Stimulated activated naive CD4-positive, alpha-beta T cell (primary cell): ENCODE measurements around the gene CD79A.

Experiments used
- DNase-seq, 6 experiments: peaks; one replicate each; lab custom pipeline; 2025; lab: John Stamatoyannopoulos, UW

CD79A gene

DNA sequence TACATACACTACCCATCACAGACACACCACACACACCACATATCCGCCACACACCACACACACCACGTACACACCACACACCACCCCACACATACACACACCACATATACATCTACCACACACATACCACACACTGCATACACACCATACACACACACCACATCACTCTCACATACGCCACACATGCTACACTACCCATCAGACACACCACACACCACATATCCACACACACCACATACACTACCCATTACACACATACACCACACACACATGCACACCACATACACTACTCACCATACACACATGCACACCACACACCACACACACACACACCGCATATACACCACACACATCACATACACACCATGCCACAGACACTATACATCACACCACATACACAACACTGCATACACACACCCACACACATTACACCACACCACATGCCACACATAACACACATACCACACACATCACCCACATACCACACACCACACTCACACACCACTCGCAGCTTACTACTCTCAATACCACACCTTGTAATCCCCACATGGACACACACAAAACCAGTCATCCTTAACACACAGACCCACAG lies 41.7 kb downstream of the CD79A start:
- no peak for DNase-seq

DNA sequence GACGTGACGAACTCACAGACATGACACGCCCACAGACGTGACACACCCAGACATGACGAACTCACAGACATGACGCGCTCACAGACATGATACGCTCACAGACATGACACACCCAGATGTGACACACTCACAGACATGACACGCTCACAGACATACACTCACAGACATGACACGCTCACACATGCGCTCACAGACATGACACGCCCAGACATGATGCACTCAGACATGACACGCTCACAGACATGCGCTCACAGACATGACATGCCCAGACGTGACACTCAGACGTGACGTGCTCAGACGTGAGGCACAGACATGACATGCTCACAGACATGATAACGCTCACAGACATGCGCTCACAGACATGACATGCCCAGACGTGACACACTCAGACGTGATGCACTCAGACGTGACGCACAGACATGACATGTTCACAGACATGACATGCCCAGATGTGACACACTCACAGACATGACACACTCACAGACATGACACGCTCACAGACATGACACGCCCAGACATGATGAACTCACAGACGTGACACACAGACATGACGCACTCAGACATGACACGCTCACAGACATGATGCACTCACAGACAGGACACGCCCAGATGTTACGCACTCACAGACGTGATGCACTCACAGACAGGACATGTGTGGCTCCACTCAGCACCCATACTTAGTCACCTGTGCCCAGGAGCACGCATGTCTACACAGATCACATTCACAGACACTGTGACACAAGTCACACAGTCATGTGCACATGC lies 43.1 kb downstream of the CD79A start:
- DNase-seq: no peak

DNA sequence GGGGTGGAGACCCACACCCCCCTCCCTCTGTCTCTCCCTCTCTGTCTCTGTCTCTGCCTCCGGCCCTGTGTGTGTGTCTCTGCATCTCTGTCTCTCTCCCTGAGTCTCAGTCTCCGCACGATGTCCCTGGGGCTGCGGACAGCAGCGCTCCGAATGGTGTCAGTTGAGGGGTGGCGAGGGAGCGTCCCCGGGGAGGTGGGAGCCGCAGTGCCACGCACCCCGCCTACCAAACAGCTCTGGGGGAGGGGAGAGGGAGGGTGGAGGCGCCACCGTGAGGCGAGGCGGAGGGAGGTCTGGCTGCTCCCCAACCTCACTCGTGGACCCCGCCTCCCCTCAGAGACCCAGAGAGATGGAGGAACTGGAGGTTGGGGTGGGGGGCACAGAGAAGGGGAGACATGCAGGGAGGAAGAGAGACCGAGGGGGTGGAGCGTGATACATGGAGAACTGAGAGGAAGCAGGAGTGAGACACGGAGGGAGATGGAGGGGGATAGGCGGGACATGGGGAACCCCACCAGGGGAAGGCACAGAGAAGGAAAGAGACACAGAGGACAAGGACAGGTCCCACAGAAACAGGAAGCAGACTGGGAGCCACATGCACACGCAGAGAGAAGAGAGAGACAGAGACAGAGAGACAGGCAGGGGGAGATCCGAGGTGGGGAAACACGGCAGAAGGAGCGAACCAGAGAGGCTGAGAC lies 44.0 kb downstream of the CD79A start:
- no peak for DNase-seq

DNA sequence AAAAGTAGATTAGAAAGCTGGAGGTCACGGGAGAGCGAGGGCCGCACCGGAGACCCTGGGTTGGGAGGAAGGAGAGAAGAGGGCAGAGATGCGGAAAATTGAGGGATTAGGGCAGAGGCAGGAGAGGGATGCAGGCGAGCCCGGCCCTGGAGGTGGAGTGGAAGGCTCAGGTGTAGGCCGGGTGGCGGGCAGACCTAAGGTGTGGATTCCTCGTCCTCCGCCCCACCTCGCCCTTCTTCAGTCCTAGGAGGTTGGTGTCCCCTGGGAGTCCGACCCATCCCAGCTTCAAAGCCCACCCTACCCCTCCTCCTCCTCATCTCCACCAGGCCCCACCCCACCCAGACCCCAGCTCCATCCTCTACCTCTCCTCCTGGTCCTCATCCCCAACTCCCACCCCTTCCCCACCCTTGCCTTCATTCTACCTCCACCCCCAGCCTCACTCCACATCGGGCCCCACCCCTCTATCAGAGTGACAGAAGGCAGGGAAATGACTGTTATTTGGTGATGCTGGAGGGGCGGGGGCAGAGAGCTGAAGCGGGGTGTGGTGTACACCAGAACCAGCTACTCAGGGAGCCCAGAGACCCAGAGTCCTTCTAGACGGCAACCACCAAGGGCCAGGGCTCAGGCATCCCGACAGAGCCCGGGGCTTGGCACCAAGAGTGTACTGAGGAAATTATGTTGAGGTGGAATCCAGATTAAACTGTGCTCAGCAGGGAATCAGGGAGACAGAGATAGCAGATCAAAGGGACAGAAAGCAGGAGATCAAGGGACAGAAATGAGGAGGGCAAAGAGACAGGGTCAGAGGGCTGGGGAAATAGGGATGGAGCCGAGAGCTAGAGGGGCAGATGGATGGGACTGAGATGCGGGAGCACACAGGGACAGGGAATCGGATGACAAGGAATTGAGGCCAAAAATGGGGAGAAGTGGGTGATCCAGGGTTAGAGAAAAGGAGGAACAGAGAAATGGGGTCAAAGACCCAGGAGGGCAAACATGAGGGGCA lies 44.8 kb downstream of the CD79A start:
- DNase-seq: no peak

DNA sequence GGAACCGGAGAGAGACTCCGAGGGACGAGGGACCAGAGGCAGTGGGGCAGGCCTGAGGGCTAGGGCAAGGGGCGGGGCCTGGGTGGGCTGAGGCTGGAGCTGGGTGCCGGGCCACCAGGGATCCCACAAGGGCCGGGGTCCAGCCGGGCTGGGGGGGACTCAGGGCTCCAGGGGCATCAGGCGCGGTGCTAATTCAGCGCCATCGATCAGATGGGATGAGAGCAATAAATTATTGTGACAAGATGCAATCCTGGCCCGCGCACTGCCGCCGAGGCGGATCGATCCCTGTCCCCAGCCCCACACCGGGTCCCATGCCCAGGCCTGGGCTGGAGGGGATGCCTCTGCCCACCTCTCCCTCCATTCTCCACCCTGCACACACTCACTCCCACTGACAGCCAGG lies 45.5 kb downstream of the CD79A start:
- no peak for DNase-seq

DNA sequence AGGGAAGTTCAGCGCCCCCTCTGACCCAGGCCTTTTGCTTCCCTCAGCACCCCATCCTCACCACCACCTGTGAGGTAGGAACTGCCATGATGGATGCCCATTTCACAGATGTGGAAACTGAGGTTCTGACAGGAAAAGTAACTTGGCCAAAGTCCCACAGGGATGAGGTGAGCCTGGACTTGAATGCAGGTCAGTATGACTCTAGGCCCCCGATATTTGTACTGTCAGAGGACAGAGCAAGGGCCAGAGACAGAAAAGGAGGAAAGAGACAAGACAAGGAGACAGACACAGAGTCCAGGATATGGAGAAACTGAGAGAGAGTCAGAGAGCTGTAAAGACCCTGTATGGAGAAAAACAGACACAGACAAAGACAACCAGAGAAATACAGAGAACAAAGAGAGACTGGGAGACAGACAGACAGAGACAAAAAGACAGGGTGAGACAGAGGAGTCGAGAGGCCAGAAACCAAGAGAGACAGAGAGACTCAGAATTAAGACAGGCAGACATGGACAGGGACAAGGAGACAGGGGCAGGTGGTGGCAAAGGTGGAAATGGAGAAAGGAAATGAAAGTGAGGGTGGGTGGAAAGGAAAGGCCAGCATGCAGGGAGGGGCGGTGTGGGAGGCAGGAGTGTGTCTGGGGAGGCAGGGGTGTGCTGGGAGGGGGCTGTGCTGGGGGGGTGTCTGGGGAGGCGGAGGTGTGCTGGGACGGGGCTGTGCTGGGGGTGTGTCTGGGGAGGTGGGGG lies 46.1 kb downstream of the CD79A start:
- DNase-seq: no peak

DNA sequence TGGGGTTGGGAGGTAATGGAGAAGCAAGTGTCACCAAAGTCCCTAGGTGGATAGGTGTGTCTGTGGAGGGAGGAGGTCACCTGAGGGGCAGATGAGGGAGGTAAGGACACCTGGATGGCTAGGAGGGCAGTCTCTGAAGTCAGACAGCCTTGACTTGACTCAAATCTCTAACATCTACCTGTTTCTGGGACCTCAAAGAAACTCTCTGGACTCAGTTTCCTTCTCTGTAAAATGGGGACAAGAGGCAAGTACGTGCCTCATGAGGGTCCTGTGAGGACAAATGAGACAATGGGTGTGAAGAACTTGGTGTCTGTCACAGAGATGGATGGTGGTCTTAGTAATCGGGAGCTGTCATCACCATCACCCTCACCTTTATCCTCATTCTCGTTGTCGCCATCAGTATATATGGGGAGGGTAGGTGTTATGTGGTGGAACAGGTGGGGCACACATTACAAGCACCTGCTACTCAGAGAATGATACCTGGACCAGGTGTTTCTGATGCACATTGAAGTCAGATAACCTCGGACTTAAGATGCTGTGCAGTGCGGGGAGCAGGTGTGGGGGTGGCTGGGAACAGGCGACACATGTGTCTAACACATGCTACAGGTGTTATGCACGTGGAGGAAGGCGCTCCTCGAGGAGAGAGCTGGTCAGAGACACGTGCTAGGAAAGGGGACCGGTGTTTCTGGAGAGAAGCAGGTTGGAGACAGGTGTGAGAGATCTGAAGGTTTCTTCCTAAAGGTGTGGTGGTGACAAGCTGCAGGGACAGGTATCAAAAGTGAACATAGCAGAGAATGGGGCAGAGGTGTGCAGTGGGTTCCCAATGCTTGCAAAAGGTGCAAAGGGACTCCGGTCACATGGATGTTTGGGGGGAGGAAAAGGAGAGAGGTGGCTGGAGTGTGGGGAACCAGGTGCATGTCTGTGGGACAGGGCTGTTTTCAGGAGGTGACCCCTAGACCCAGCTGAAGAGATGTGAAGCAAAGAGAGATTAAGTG lies 47.4 kb downstream of the CD79A start:
- DNase-seq: no peak

DNA sequence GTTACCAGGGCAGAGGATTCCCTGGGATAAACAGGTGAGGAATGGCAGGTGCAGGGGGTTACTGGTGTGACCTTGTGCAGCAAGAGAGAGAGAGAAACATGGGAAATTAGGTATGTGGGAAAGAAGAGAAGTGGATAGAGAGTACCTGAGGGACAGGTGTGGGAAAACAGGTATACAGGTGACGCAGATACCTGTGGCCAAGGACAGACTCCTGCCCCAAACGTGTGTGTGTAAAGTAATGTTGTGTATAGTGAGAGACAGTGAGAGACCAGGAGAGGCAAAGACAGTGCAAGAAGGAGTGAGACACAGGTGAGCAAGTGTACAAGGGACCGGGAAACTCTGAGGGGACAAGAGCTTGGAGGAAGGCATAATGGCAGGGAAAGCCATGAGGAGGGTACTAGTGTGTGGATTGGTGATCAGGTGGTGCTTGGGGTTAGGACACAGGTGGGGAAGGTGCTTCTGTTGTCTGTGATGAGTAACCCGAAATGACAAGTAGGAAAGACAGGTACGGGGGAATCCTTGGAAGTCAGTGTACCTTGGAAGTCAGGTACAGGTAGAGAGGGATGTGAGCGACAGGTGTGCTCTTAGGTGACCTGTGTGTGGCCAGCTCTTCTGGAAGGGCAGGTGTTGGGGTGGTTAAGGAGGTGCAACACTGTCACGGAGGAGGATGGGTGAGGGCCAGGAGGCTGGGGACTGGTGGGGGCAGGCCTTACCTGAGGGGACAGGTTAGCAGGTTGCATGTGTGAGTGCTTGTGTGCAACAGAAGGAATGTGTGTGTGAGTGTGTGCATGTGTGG lies 48.3 kb downstream of the CD79A start:
- DNase-seq: no peak

DNA sequence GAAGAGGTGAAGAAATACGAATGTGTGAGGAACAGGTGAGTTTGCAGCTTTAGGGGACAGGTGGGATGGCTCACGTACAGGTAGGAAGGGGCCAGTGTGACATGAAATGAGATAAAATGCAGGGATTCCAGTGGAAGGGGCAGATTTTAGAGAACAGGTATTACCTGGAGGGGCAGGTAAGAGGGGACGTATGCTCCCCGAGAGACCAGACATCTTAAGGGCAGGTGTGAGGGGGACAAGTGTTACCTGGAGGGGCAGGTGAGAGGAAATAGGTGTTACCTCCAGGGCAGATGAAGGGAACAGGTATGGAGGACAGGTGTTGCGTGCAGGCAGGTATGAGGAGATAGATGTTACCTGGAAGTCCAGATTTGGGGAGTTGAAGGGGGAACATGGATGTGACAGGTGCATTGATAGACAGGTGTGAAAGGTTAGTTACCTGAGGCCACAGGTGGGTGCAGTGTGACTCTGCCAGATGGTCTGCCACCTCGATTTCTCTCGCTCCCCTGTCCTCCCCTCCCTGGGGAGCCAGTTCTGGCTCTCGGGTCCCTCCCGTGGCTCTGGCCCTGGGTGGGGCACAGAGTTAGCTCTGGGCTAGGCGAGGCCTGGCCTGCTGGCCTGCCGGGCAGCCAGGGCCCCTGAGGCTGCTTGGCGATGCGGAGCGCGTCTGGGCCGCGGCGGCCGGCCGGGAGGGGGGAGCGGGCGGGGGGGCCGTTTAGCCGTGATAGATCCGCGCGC lies 49.1 kb downstream of the CD79A start:
- no peak for DNase-seq

DNA sequence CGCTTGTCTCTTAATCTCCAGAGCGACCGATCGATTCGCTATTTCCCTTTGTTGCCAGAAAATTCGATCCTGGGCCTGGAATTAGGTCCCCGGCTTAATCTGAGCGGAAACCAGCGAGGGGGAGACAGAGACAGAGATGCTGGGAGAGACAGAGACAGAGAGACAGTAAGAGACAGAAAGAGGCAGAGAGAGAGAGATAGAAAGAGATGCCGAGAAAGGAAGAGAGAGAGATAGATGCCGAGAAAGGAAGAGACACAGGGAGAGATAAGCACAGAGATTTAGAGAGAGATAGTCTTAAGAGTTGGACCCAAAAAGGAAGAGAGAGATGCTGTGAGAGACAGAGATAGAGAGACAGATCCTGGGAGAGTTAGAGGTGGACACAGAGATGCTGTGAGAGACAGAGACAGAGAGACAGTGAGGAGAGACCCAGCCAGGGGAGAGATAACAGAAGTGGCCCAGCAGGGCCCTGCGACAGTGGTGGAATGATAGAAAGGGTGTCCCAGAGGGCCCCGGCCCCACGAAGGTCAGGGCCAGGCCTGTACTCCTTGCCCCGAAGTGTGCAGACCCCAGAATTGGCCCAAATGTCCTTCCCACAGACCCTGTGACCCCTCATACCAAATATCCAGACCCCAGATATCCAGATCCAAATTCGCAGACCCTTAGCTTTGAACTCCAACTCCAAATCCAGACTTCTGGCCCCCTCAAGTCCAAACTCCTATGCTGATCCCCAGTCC lies 49.9 kb downstream of the CD79A start:
- no peak for DNase-seq

DNA sequence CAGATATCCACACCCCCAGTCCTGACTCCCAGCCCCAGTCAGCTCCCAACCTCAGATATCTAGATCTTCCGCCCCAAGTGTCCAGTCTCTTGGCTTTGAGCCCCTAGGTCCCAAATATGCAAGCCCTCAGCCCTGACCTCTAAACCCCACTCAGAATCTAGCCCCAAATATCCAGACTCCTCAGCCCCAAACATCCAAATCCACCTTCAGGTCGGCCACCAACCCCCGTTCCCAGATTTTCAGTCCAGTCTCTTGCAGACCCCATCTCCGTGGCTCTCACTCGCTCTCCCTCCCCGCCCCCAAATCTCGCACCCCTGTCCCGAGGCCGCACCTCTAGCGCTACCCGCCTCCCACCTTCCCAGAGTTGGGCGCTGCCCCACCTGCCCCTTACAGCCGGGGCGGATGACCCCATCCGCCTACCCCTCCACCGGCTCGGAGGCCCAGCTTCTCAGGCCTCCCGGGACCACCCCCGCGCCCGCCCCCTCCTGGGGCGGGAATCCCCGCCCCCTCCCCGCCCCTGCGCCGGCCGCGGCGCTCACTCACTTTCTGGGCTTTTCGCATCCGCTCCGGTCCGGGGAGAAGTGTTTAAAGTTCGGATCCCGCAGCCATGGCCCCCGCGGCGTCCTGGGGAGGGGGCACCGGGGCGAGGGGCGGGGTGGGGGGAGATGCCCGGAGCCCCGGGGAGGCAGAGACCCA lies 50.6 kb downstream of the CD79A start:
- DNase-seq: peak in 4 of 6 experiments; percentile 19 to 40 (median 35)

DNA sequence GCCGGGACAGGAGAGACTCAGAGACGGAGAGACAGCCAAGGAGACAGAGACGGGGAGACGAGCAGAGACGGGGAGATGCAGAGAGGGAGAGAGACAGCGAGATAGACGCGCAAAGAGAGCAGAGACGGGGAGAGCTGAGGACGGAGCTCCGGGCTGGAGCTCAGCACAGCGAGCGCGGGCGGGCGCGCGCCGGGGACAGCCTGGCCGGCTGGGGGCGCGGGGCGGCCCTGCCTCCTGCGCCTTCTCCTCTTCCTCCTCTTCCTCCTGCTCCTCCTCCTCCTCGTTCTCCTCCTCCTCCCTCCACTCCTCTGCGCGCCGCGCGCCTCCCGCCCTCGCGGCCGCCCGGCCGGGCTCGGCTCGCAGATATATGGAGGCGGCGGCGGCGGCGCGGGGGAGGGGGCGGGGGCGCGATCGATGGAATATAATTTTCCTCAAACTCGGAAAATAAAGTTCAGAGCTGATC lies 51.2 kb downstream of the CD79A start, which contains the start of gene ERFL:
TSS of gene ERFL (minus strand) at position 229 of the 463 bp plus-strand sequence. CDS start 15,530 bp downstream, outside the sequence.
- DNase-seq: peak in 4 of 6 experiments; percentile 35 to 49 (median 40)

DNA sequence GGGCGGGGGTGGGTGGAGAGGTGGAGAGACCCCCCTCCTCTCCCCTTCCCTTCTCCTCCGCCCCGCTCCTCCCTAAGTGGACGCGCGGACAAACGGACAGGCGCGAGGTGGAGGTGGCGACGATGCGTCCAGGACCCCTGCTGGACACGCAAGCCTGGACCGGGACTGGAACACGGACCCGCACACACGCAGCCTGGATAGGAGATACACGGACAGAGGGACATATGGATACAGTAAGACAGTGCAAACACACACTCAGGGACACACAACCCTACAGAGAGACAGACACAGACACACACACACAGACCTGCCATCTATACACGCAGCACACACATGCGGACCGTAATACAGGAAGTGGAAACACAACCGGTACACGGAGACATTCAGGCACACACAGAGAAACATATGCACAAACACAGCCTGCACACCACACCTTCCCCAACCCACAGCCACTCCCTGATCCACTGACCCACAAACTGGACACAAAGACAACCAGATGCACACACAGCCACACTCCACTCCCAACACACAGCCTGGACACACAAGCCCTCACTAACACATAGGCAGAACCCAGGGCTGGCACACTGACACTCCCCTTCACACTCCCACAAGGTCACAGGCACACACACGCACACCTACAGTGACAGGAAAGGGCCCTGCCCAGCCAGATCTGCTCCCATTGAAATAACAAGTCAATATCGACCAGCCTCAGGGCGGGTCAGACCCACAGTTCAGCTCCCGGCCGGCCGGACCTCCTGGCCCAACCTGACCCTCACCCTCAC lies 51.9 kb downstream of the CD79A start:
- peak in 4 of 6 experiments; percentile 16 to 61 (median 44) for DNase-seq

DNA sequence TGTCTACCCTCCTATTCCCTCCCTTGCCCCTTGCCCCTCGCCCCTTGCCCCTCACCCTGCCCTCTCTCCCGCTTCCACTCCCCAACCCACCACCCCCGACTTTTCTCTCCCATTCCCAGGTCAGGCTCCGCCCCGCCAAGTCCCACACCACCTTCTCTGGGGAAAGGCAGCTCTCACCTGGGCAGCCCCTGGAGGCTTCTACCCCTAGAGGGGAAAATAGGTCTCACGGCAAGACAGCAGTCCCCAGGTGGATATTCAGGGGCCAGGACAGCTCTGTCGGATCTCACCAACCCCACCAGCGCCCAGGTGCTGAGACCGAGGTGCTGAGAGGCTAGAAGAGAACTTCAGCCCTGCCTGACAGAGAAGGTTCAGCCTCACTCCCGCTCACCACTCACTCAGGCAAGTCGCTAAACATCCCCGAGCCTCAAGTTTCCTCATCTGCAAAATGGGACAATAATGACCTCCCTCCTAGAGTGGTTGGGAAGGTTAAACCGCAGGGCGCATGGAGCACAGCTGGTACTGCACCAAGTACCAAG lies 52.5 kb downstream of the CD79A start:
- no peak for DNase-seq

DNA sequence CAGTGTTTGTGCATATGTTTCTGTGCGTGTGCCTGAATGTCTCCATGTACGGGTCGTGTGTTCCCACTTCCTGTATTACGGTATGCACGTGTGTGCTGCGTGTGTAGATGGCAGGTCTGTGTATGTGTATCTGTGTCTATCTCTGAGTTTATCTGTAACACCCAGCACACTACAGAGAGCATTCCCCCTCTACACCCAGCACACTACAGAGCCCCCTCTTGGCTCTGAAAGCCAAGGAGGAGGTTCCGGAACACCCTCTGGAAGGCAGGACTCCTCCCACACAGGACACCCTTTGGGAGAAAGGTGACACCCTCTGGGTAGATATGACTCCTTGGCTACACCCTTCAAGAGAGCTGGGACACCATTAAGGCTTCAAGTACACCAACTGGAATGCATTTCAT lies 53.2 kb downstream of the CD79A start:
- DNase-seq: no peak
